ENCODE data around the gene ATP6V1G1.

The ATP6V1G1 gene

DNA sequence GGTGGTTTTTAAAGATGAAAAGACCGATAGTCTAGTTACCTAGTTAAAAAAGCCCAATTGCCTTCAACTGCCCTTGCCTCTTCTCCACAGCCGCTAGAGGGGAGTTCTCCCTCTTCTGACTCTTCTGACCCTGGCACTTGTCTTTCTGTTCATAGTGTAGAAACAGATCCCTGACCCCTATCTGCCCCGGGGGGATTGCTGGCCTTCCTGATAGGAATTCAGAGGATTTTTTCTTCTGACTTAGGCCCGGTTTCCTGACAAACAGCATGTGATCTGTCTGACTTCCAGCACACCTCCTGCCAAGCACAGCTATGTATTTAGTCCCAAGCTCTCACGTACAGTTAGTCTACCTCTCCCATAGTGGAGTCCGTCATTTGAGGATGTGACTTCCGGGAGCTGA is 18.5 kb downstream of the ATP6V1G1 start:
- peak; percentile 43 for DNase-seq (ENCODE audit: low read depth)
- TF ChIP-seq, protein P1, sequence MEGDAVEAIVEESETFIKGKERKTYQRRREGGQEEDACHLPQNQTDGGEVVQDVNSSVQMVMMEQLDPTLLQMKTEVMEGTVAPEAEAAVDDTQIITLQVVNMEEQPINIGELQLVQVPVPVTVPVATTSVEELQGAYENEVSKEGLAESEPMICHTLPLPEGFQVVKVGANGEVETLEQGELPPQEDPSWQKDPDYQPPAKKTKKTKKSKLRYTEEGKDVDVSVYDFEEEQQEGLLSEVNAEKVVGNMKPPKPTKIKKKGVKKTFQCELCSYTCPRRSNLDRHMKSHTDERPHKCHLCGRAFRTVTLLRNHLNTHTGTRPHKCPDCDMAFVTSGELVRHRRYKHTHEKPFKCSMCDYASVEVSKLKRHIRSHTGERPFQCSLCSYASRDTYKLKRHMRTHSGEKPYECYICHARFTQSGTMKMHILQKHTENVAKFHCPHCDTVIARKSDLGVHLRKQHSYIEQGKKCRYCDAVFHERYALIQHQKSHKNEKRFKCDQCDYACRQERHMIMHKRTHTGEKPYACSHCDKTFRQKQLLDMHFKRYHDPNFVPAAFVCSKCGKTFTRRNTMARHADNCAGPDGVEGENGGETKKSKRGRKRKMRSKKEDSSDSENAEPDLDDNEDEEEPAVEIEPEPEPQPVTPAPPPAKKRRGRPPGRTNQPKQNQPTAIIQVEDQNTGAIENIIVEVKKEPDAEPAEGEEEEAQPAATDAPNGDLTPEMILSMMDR (conservative IDR thresholded peaks at IDR 0.05; ENCODE audit: low read depth, low read length), result peak; percentile 33
- H3K4me3 ChIP-seq (ENCODE audit: low read length), result no peak overlapping the region

DNA sequence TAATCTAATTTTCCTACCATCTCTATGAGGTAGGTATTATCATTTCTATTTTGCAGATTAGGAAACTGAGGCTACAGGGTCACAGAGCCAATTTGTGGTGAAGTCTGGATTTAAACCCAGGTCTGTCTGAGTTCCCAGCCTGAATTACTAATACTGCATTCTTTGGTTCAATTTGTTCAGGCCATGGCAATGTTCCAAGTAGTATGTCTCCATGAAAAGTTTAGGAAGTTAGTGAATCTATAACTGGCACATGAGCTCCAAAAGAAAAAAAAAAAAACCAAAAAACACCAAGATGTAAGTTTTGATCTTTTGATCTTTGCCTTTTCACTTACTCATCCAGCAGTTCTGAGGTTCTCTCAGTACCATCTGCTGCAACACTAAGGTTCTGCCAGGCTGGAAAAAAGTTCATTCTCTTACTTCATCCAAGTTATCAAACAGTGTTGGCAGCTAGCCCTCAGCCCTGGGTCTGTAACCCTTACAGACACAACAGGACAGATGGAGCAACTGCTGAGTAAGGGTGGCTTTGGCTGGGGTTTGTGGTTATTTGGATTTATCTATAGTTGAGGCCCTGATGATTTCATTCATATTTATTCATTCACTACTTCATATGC is 19.1 kb downstream of the ATP6V1G1 start:
- DNase-seq (ENCODE audit: low read depth), result no peak
- no peak overlapping the region for H3K4me3 ChIP-seq (ENCODE audit: low read length)
- TF ChIP-seq, protein P1 (conservative IDR thresholded peaks at IDR 0.05; ENCODE audit: low read depth, low read length), result no peak

DNA sequence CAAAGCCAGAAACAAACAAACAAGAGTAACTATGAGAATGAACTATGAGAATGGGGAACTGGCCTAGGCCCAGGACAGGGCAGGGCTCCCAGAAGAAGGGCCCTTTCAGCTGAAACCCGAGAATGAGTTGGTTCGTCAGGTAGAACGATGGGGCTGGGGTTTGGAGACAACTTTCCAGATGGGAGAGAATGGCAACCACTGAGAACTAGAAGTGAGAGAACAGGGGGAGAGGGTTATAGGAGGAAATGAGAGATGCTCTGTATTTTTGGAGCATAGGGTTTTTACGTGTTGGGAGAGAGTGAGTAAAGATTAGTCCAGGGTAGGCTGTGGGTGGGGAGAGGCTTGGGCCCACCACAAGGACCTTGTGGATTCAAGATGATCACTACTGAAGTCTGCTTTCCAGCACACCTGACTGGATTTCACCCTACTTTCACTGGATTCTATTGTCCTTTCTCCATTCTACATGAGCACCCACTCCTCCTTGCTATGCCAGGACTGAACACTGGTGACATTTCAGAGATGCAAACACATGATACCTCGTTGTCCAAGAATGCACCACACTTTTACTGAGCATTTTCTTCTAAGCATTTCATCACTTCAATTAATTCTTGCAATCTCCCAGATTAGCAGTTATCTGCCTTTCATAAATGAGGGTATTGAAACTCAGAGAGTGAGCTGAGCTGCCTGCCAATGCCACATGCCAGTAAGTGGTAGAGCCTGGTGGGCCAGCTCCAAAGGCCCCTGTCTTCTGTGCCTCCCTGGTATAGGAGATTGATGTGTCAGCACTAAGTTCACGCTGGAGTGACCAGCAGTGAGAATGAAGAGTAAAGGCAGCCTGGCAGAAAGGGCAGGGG is 20.3 kb downstream of the ATP6V1G1 start:
- no peak for DNase-seq (ENCODE audit: low read depth)
- TF ChIP-seq, protein P1 (conservative IDR thresholded peaks at IDR 0.05; ENCODE audit: low read depth, low read length), result no peak
- H3K4me3 ChIP-seq (ENCODE audit: low read length), result no peak overlapping the region

DNA sequence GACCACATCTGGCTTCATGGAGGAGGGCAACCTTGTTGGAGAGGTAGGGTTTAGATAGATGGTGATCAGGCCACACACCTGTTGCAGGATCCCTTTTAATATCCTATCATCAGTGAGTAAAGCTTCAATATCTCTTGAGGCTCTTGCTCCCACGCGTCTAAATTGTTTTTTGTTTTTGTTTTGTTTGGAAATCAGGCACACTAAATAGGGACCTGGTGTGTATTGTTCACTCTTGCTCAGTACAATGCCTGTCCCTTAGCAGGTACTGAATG is 20.9 kb downstream of the ATP6V1G1 start:
- TF ChIP-seq, protein P1 (conservative IDR thresholded peaks at IDR 0.05; ENCODE audit: low read depth, low read length), result no peak
- no peak overlapping the region for H3K4me3 ChIP-seq (ENCODE audit: low read length)
- DNase-seq (ENCODE audit: low read depth), result no peak

DNA sequence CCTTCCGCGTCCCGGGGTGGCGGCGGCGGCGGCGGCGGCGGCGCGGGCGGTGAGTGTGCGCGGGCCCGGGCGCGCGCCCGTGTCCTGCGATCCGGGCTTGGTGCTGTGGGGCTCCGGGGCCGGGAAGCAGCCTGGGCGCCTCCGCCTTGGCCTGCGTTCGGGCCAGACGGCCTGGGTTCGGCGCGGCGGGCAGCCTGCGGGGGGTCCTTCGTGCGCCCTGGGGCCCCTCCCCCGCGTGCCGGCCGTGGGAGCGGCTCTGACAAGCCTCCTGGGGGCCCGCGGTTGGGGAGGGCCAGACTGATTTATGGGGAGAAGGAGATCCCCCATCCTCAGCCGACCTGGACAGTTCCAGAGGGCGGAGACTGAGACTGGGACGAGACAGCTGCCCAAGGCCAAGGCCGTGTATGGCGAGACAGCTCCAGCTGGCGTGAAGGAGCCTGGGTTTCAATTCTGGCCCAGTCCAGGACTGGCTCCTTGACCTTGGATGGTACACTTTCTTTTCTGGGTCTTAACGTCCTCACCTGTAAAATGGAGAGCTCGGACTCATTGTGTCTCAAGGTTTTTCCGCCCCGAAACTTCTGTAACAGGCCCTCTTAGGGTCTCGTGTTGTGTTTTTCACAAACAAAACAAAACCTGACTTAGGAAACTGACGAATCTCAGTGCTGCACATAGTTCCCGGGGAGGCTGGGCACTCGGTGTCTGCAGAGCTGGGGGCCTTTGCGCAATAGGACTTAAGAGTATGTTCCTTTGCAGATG is 24.1 kb downstream of the ATP6V1G1 start:
- peak overlapping the region; percentile 70 for H3K4me3 ChIP-seq (ENCODE audit: low read length)
- TF ChIP-seq, protein P1 (conservative IDR thresholded peaks at IDR 0.05; ENCODE audit: low read depth, low read length), result no peak
- no peak for DNase-seq (ENCODE audit: low read depth)

DNA sequence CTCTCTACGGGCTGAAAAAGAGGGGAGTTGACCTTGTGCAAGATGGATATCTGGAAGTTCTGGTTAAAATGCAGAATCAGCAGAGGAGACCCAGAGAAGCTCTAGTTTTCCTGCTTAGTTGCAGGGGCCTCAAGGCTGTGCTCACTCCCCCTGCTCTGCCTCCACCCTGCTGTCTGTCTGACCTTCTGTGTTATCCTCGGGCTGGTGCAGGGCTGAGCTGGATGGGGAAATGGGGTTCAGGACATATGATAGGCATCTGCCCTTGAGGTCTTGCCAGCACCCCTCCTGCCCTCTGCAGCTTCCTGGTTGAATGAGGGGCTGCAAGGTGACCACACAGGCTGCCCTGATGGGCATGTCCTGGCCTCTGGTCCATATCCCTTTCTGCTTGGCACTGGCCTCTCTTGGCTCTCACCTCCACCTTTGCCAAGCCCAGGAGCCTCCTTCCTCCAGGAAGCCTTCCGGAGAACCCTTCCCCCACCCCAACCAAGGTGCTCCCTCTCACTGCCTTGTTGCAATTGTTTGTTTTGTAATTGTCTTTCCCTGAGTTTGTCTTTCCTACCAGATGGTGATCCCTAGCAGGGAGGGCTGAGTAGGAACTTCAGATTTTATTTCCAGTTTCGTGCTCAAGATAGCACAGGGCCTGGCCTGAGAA is 24.8 kb downstream of the ATP6V1G1 start:
- peak overlapping the region; percentile 70 for H3K4me3 ChIP-seq (ENCODE audit: low read length)
- no peak for DNase-seq (ENCODE audit: low read depth)
- TF ChIP-seq, protein P1 (conservative IDR thresholded peaks at IDR 0.05; ENCODE audit: low read depth, low read length), result no peak
